CD4-positive, CD25-positive, alpha-beta regulatory T cell (primary cell): ENCODE results near the gene SLC9A9. TPM values are rescaled to one million over a fixed set of nuclear protein-coding genes. Genes with fewer than 3 reads are reported as not detected.

ENCODE experiments used
- ATAC-seq, 2 donors: fragments of 150-1000 bp; cut with Tn5 transposase; one replicate each; pipeline ENCODE4 v1.10.0; 2021; ENCODE audit warnings: low read depth in 2 of 2, moderate number of reproducible peaks in 2 of 2, moderate library complexity in 1 of 2
- DNase-seq, 3 donors: peaks; one replicate each; pipeline versions ENCODE4 v3.0.0 to v3.0.0-alpha.2; 2012 to 2022; ENCODE audit warnings: mixed read lengths in 1 of 3
- H3K27ac ChIP-seq: one replicate; pipeline ENCODE4 v1.7.0; 2013; ENCODE audit warnings: mild to moderate bottlenecking, low read length; ENCODE audit not compliant: insufficient read depth, poor library complexity, severe bottlenecking
- H3K27me3 ChIP-seq: one replicate; pipeline ENCODE4 v1.7.0; 2013; ENCODE audit warnings: low read length; ENCODE audit not compliant: control insufficient read depth, insufficient read depth
- H3K36me3 ChIP-seq: one replicate; pipeline ENCODE4 v1.7.0; 2013; ENCODE audit warnings: mild to moderate bottlenecking, low read length, moderate library complexity; ENCODE audit not compliant: control insufficient read depth, insufficient read depth
- H3K4me1 ChIP-seq: 2 replicates; pipeline ENCODE4 v1.7.0; 2013; ENCODE audit warnings: mild to moderate bottlenecking, low read length; ENCODE audit not compliant: insufficient read depth, control insufficient read depth, poor library complexity, severe bottlenecking
- H3K4me3 ChIP-seq: one replicate; pipeline ENCODE4 v1.7.0; 2013; ENCODE audit warnings: low read depth, mild to moderate bottlenecking, low read length, moderate library complexity
- H3K9me3 ChIP-seq, 2 experiments: 1 replicate in 1 of 2; 2 replicates in 1 of 2; pipeline ENCODE4 v1.7.0; 2013; ENCODE audit warnings: low read length in 2 of 2, mild to moderate bottlenecking in 1 of 2, moderate library complexity in 1 of 2; ENCODE audit not compliant: control insufficient read depth in 2 of 2
- H3K27ac Mint-ChIP-seq, 3 donors: one replicate each; pipeline ENCODE4 v1.8.0; 2020 to 2022; ENCODE audit warnings: mild to moderate bottlenecking in 3 of 3, mixed read lengths in 3 of 3, moderate library complexity in 2 of 3
- H3K27me3 Mint-ChIP-seq: one replicate; pipeline ENCODE4 v1.8.0; 2022; ENCODE audit warnings: mild to moderate bottlenecking, mixed read lengths
- H3K36me3 Mint-ChIP-seq: one replicate; pipeline ENCODE4 v1.8.0; 2020; ENCODE audit warnings: mixed read lengths
- H3K4me1 Mint-ChIP-seq, 4 donors: one replicate each; pipeline ENCODE4 v1.8.0; 2020 to 2022; ENCODE audit warnings: mixed read lengths in 4 of 4, mild to moderate bottlenecking in 1 of 4
- H3K4me3 Mint-ChIP-seq, 4 donors: one replicate each; pipeline ENCODE4 v1.8.0; 2020 to 2022; ENCODE audit warnings: mild to moderate bottlenecking in 4 of 4, mixed read lengths in 4 of 4, moderate library complexity in 3 of 4
- H3K9me3 Mint-ChIP-seq, 7 donors: one replicate each; pipeline ENCODE4 v1.8.0; 2020 to 2022; ENCODE audit warnings: mixed read lengths in 7 of 7, mild to moderate bottlenecking in 3 of 7, moderate library complexity in 2 of 7
- polyA plus RNA-seq, 4 donors: library from polyadenylated mRNA; unstranded; fragments of 300-500 nt; fragmentation: Illumina TruSeq; gene quantifications; one replicate each; pipeline ENCODE4 v1.2.3, GENCODE V29; 2021
- total RNA-seq: library from RNA; stranded (reverse); gene quantifications from one replicate; pipeline ENCODE4 v1.2.3, GENCODE V29; 2022

Gene SLC9A9
- total and polyA plus RNA-seq, 5 donors from 2014 or later, result 31.7 to 49.3 (median 46.4) TPM

- Mint-ChIP-seq H3K4me1 (peaks cover 0 to 6% (median 0%) of the 10 kb centered on the region in 4 donors), H3K27ac (no peak overlapping the region), H3K27me3 (no peaks in the 10 kb centered on the region), H3K4me3 (no peak overlapping the region), H3K9me3 (no peaks in the 10 kb centered on the region), H3K36me3 (peaks cover 4% of the 10 kb centered on the region)
- DNase-seq (no peak), ATAC-seq (no peak)
- H3K27ac ChIP-seq, result no peak overlapping the region
- no peaks in the 10 kb centered on the region for H3K36me3 ChIP-seq
- no peaks in the 10 kb centered on the region for H3K27me3 ChIP-seq
- H3K9me3 ChIP-seq, result no peaks in the 10 kb centered on the region
- H3K4me3 ChIP-seq, result no peak overlapping the region
- H3K4me1 ChIP-seq, result no peaks in the 10 kb centered on the region
These were observed 336.9 kb downstream of the SLC9A9 start for GRCh38 chr3:143511174-143511879.

GRCh38 chr3:143510601-143511000, 337.7 kb downstream of the SLC9A9 start:
- no peaks in the 10 kb centered on the region for H3K27me3 Mint-ChIP-seq
- no peak for DNase-seq
- no peak for ATAC-seq
- H3K9me3 Mint-ChIP-seq, result no peaks in the 10 kb centered on the region
- H3K27me3 ChIP-seq, result no peaks in the 10 kb centered on the region
- H3K36me3 Mint-ChIP-seq, result peaks cover 4% of the 10 kb centered on the region
- H3K27ac ChIP-seq, result no peak overlapping the region
- H3K4me1 ChIP-seq, result no peaks in the 10 kb centered on the region
- H3K4me3 ChIP-seq, result no peak overlapping the region
- H3K36me3 ChIP-seq, result no peaks in the 10 kb centered on the region
- H3K4me1 Mint-ChIP-seq, result peaks cover 0 to 6% (median 0%) of the 10 kb centered on the region in 4 donors
- no peak overlapping the region for H3K27ac Mint-ChIP-seq
- H3K4me3 Mint-ChIP-seq, result no peak overlapping the region
- H3K9me3 ChIP-seq, result no peaks in the 10 kb centered on the region

- Histone ChIP-seq H3K27ac (no peak overlapping the region), H3K36me3 (no peaks in the 10 kb centered on the region), H3K4me1 (no peaks in the 10 kb centered on the region), H3K9me3 (no peaks in the 10 kb centered on the region), H3K4me3 (no peak overlapping the region), H3K27me3 (no peaks in the 10 kb centered on the region)
- no peaks in the 10 kb centered on the region for H3K27me3 Mint-ChIP-seq
- no peak overlapping the region for H3K4me3 Mint-ChIP-seq
- H3K36me3 Mint-ChIP-seq, result no peaks in the 10 kb centered on the region
- no peak overlapping the region for H3K27ac Mint-ChIP-seq
- H3K4me1 Mint-ChIP-seq, result peaks cover 0 to 6% (median 3%) of the 10 kb centered on the region in 4 donors
- no peak for DNase-seq
- H3K9me3 Mint-ChIP-seq, result peaks cover 0 to 2% (median 0%) of the 10 kb centered on the region in 7 donors
- ATAC-seq, result no peak
These were observed 340.3 kb downstream of the SLC9A9 start for GRCh38 chr3:143507735-143508580.

- Mint-ChIP-seq H3K4me3 (no peak overlapping the region), H3K27ac (no peak overlapping the region), H3K4me1 (peaks cover 0 to 6% (median 3%) of the 10 kb centered on the region in 4 donors), H3K9me3 (peaks cover 0 to 2% (median 0%) of the 10 kb centered on the region in 7 donors), H3K27me3 (no peaks in the 10 kb centered on the region), H3K36me3 (no peaks in the 10 kb centered on the region)
- DNase-seq, result no peak
- no peak for ATAC-seq
- H3K9me3 ChIP-seq, result no peaks in the 10 kb centered on the region
- H3K4me3 ChIP-seq, result no peak overlapping the region
- H3K36me3 ChIP-seq, result no peaks in the 10 kb centered on the region
- no peaks in the 10 kb centered on the region for H3K27me3 ChIP-seq
- H3K27ac ChIP-seq, result no peak overlapping the region
- H3K4me1 ChIP-seq, result no peaks in the 10 kb centered on the region
These were observed 342.1 kb downstream of the SLC9A9 start for GRCh38 chr3:143506190-143506589.

GRCh38 chr3:143503325-143503885, 344.9 kb downstream of the SLC9A9 start:
- no peak overlapping the region for H3K27ac Mint-ChIP-seq

GRCh38 chr3:143502081-143502480, 346.2 kb downstream of the SLC9A9 start:
- H3K27ac ChIP-seq, result no peak overlapping the region
- DNase-seq, result no peak
- no peak overlapping the region for H3K4me3 Mint-ChIP-seq
- no peak overlapping the region for H3K4me3 ChIP-seq
- no peaks in the 10 kb centered on the region for H3K4me1 ChIP-seq
- no peaks in the 10 kb centered on the region for H3K36me3 Mint-ChIP-seq
- H3K4me1 Mint-ChIP-seq, result peaks cover 0 to 5% (median 0%) of the 10 kb centered on the region in 4 donors
- H3K27ac Mint-ChIP-seq, result no peak overlapping the region
- H3K9me3 ChIP-seq, result no peaks in the 10 kb centered on the region
- H3K36me3 ChIP-seq, result no peaks in the 10 kb centered on the region
- no peaks in the 10 kb centered on the region for H3K27me3 Mint-ChIP-seq
- H3K9me3 Mint-ChIP-seq, result peaks cover 0 to 2% (median 0%) of the 10 kb centered on the region in 7 donors
- ATAC-seq, result no peak
- no peaks in the 10 kb centered on the region for H3K27me3 ChIP-seq

More at GRCh38 chr3:143503325-143503885, 344.9 kb downstream of the SLC9A9 start:
- Histone ChIP-seq H3K36me3 (no peaks in the 10 kb centered on the region), H3K9me3 (no peaks in the 10 kb centered on the region), H3K4me3 (no peak overlapping the region), H3K27me3 (no peaks in the 10 kb centered on the region), H3K27ac (no peak overlapping the region), H3K4me1 (no peaks in the 10 kb centered on the region)
- H3K9me3 Mint-ChIP-seq, result peaks cover 0 to 2% (median 0%) of the 10 kb centered on the region in 7 donors
- no peak overlapping the region for H3K4me3 Mint-ChIP-seq
- no peaks in the 10 kb centered on the region for H3K36me3 Mint-ChIP-seq
- no peak for DNase-seq
- ATAC-seq, result no peak
- H3K4me1 Mint-ChIP-seq, result peaks cover 0 to 5% (median 0%) of the 10 kb centered on the region in 4 donors
- no peaks in the 10 kb centered on the region for H3K27me3 Mint-ChIP-seq

GRCh38 chr3:143497382-143497781, 350.9 kb downstream of the SLC9A9 start:
- Histone ChIP-seq H3K27me3 (no peaks in the 10 kb centered on the region), H3K27ac (no peak overlapping the region), H3K36me3 (no peaks in the 10 kb centered on the region), H3K4me3 (no peak overlapping the region), H3K9me3 (no peaks in the 10 kb centered on the region), H3K4me1 (no peaks in the 10 kb centered on the region)
- H3K27me3 Mint-ChIP-seq, result no peaks in the 10 kb centered on the region
- H3K27ac Mint-ChIP-seq, result no peak overlapping the region
- H3K9me3 Mint-ChIP-seq, result no peaks in the 10 kb centered on the region
- DNase-seq (no peak), ATAC-seq (no peak)
- H3K36me3 Mint-ChIP-seq, result peaks cover 18% of the 10 kb centered on the region
- H3K4me3 Mint-ChIP-seq, result no peak overlapping the region
- no peaks in the 10 kb centered on the region for H3K4me1 Mint-ChIP-seq
